Mucosa of rectum (tissue), 2 donors: ENCODE measurements around the gene ZNF101.
"Not testable (repeated sequence)": the region's sequence is repeated elsewhere in the genome, so short reads cannot be mapped to it uniquely, and the experiment has no call there.

ENCODE experiments used
- H3K27ac ChIP-seq, 2 donors: one replicate each; pipeline ENCODE4 v1.7.0; 2013; ENCODE audit warnings: inconsistent platforms in 2 of 2, low read depth in 2 of 2, low read length in 2 of 2
- H3K27me3 ChIP-seq, 2 donors: one replicate each; pipeline ENCODE4 v1.7.0; 2013; ENCODE audit warnings: low read length in 2 of 2; ENCODE audit not compliant: control insufficient read depth in 2 of 2, insufficient read depth in 2 of 2
- H3K36me3 ChIP-seq, 2 donors: one replicate each; pipeline ENCODE4 v1.7.0; 2013; ENCODE audit warnings: low read length in 2 of 2; ENCODE audit not compliant: control insufficient read depth in 2 of 2, insufficient read depth in 2 of 2
- H3K4me1 ChIP-seq, 2 donors: one replicate each; pipeline ENCODE4 v1.7.0; 2013; ENCODE audit warnings: low read length in 2 of 2, mild to moderate bottlenecking in 1 of 2; ENCODE audit not compliant: control insufficient read depth in 2 of 2, insufficient read depth in 2 of 2
- H3K4me3 ChIP-seq, 2 donors: one replicate each; pipeline ENCODE4 v1.7.0; 2013; ENCODE audit warnings: low read length in 2 of 2
- H3K9ac ChIP-seq, 2 donors: one replicate each; pipeline ENCODE4 v1.7.0; 2013; ENCODE audit warnings: low read length in 2 of 2, low read depth in 1 of 2, mild to moderate bottlenecking in 1 of 2
- H3K9me3 ChIP-seq, 2 donors: one replicate each; pipeline ENCODE4 v1.7.0; 2013; ENCODE audit warnings: low read length in 2 of 2; ENCODE audit not compliant: control insufficient read depth in 2 of 2
- donor health status: healthy.
- donor health status: Normal muscosa, but diverticular disease.

ZNF101 gene

DNA sequence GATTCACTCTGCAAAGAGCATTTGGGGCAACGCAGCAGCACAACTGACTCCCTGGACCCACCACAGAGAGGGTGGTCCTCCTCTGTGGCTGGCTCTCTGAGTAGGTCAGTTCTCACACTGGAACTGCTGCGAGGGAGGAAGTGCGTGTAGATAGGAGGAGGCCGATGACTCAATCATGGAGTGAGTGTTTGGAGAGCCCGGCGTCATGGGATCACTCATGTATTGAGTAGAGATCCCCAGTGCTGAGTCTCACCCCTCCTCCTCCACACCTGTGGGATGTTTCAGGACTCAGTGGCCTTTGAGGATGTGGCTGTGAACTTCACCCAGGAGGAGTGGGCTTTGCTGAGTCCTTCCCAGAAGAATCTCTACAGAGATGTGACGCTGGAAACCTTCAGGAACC, 8.9 kb downstream of the ZNF101 start:
- Histone ChIP-seq H3K9ac (no peak overlapping the region), H3K27ac (no peak overlapping the region), H3K4me1 (no peaks in the 10 kb centered on the region), H3K9me3 (peaks cover 24 to 29% of the 10 kb centered on the region in 2 donors), H3K27me3 (no peaks in the 10 kb centered on the region), H3K36me3 (peaks cover 39 to 50% of the 10 kb centered on the region in 2 donors), H3K4me3 (no peak overlapping the region)

DNA sequence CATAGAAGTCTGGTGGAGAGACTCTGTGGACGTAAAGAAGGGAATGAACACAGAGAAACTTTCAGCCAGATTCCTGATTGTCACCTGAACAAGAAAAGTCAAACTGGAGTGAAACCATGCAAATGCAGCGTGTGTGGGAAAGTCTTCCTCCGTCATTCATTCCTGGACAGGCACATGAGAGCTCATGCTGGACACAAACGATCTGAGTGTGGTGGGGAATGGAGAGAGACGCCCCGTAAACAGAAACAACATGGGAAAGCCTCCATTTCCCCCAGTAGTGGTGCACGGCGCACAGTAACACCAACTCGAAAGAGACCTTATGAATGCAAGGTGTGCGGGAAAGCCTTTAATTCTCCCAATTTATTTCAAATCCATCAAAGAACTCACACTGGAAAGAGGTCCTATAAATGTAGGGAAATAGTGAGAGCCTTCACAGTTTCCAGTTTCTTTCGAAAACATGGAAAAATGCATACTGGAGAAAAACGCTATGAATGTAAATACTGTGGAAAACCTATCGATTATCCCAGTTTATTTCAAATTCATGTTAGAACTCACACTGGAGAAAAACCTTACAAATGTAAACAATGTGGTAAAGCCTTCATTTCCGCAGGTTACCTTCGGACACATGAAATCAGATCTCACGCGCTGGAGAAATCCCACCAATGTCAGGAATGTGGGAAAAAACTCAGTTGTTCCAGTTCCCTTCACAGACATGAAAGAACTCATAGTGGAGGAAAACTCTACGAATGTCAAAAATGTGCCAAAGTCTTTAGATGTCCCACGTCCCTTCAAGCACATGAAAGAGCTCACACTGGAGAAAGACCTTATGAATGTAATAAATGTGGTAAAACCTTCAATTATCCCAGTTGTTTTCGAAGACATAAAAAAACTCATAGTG, 10.8 kb downstream of the ZNF101 start:
- Histone ChIP-seq H3K36me3 (peaks cover 39 to 43% of the 10 kb centered on the region in 2 donors), H3K9me3 (peaks cover 24 to 29% of the 10 kb centered on the region in 2 donors), H3K4me1 (no peaks in the 10 kb centered on the region), H3K9ac (no peak overlapping the region), H3K4me3 (peak overlapping the region in 1 of 2 donors; percentile 3), H3K27me3 (no peaks in the 10 kb centered on the region), H3K27ac (no peak overlapping the region)

GRCh38 chr19:19686119-19686518, 17.5 kb downstream of the ZNF101 start:
- not testable (repeated sequence) for H3K4me1 ChIP-seq, H3K27ac ChIP-seq, H3K4me3 ChIP-seq, H3K27me3 ChIP-seq, H3K9ac ChIP-seq, H3K9me3 ChIP-seq, H3K36me3 ChIP-seq

GRCh38 chr19:19686580-19686979, 17.9 kb downstream of the ZNF101 start:
- Histone ChIP-seq H3K9me3 (peaks cover 0 to 2% of the 10 kb centered on the region in 2 donors), H3K4me3 (no peak overlapping the region), H3K9ac (no peak overlapping the region), H3K27ac (no peak overlapping the region), H3K36me3 (peaks cover 0 to under 1% of the 10 kb centered on the region in 2 donors), H3K27me3 (no peaks in the 10 kb centered on the region), H3K4me1 (no peaks in the 10 kb centered on the region)

DNA sequence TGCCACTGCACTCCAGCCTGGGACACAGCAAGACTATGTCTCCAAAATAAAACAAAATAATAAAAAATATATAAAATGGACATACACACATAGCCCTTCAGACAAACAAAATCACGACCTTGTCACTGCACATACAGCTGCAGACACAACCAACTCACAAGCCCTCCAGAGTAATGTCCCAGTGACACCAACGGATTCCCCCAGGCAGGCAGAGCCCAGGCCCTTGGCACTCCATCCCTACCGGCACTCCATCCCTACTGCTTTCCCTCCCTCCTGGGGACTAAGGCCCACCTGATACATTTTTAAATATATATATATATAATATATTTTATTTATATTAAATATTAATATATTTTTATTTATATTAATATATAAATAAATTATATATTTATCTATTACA, 18.5 kb downstream of the ZNF101 start:
- Histone ChIP-seq H3K4me1 (no peaks in the 10 kb centered on the region), H3K27ac (no peak overlapping the region), H3K9ac (no peak overlapping the region), H3K36me3 (no peaks in the 10 kb centered on the region), H3K9me3 (peaks cover 0 to 2% of the 10 kb centered on the region in 2 donors), H3K4me3 (no peak overlapping the region), H3K27me3 (no peaks in the 10 kb centered on the region)

DNA sequence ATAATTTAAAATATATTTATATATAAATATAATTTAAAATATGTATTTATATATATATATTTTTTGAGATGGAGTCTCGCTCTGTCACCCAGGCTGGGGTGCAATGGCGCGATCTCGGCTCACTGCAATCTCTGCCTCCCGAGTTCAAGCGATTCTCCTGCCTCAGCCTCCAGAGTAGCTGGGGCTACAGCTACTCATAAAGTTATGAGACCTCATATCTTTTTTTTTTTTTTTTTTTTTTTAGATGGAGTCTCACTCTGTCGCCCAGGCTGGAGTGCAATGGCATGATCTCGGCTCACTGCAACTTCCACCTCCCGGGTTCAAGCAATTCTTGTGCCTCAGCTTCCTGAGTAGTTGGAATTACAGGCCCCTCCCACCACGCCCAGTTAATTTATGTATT, 20.4 kb downstream of the ZNF101 start:
- H3K36me3 ChIP-seq, H3K9me3 ChIP-seq, H3K27me3 ChIP-seq, H3K9ac ChIP-seq, H3K27ac ChIP-seq, H3K4me1 ChIP-seq, H3K4me3 ChIP-seq: not testable (repeated sequence)

GRCh38 chr19:19691683-19692082, 23.0 kb downstream of the ZNF101 start:
- H3K36me3 ChIP-seq: no peaks in the 10 kb centered on the region

DNA sequence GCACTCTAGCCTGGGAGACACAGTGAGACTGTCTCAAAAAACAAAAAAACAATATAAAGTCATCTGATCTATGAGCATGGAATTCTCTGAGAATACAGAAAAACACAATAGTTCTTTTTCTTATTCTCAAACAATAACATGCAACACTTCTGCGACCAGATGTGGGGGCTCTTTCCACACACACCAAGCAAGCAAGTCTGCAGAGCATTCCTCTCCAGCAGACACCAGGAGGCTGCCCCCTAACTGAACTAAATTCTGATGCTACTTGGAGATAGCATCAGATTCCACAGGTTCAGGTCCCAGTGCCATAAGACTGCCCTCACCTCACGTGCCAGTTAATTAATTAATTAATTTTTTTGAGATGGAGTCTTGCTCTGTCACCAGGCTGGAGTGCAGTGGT, 27.7 kb downstream of the ZNF101 start:
- no peak overlapping the region for H3K9ac ChIP-seq
- no peak overlapping the region for H3K27ac ChIP-seq
- H3K4me1 ChIP-seq: no peaks in the 10 kb centered on the region
- no peak overlapping the region for H3K4me3 ChIP-seq
- H3K9me3 ChIP-seq: peaks cover 4% of the 10 kb centered on the region in 2 donors
- H3K36me3 ChIP-seq: no peaks in the 10 kb centered on the region
- H3K27me3 ChIP-seq: no peaks in the 10 kb centered on the region

More at GRCh38 chr19:19691683-19692082, 23.0 kb downstream of the ZNF101 start:
- Histone ChIP-seq H3K4me3 (no peak overlapping the region), H3K9ac (no peak overlapping the region), H3K4me1 (no peaks in the 10 kb centered on the region), H3K27me3 (no peaks in the 10 kb centered on the region), H3K9me3 (peaks cover 0 to 2% of the 10 kb centered on the region in 2 donors), H3K27ac (no peak overlapping the region)

- H3K4me1 ChIP-seq: no peaks in the 10 kb centered on the region
- H3K36me3 ChIP-seq: no peaks in the 10 kb centered on the region
- peaks cover 4 to 6% of the 10 kb centered on the region in 2 donors for H3K9me3 ChIP-seq
- no peak overlapping the region for H3K4me3 ChIP-seq
- H3K27ac ChIP-seq: no peak overlapping the region
- H3K27me3 ChIP-seq: no peaks in the 10 kb centered on the region
- no peak overlapping the region for H3K9ac ChIP-seq
Observed at GRCh38 chr19:19697589-19697988, 28.9 kb downstream of the ZNF101 start.

DNA sequence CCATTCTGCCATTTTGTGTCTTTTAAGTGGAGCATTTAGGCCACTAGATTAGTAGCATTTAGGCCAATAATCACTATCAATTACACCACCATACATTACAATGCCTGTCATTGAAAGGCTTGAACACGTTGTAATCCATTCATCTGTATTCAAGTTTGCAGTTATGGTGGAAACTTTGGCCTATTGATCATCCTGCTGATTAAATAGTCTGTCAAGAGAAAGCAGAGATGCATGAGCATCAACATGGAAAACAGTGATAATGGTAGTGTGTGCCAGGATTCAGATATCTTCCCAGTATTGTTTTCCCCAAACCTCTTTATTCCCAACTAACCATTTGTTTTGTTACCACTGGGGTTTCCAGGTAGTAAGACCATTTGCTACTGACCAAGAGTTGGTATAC, 31.9 kb downstream of the ZNF101 start:
- H3K9me3 ChIP-seq: peaks cover 10 to 15% of the 10 kb centered on the region in 2 donors
- not testable (repeated sequence) for H3K4me3 ChIP-seq, H3K9ac ChIP-seq, H3K27ac ChIP-seq, H3K27me3 ChIP-seq, H3K4me1 ChIP-seq, H3K36me3 ChIP-seq
